Testis (tissue), 3 donors: ENCODE measurements around the gene EHMT1. TPM values are rescaled to one million over a fixed set of nuclear protein-coding genes. Genes with fewer than 3 reads are reported as not detected.

ENCODE experiments used
- DNase-seq: peaks from one replicate; pipeline ENCODE4 v3.0.0-alpha.2; 2019
- H3K27ac ChIP-seq, 2 donors: fragments of 200-600 bp; sonication (generic); one replicate each; pipeline ENCODE4 v1.5.1; 2019
- H3K27me3 ChIP-seq: fragments of 200-600 bp; sonication (generic); one replicate; pipeline ENCODE4 v1.5.1; 2019
- H3K36me3 ChIP-seq: fragments of 200-600 bp; sonication (generic); one replicate; pipeline ENCODE4 v1.5.1; 2017; ENCODE audit warnings: low read depth; ENCODE audit errors: missing control alignments
- H3K4me1 ChIP-seq: fragments of 200-600 bp; sonication (generic); one replicate; pipeline ENCODE4 v1.5.1; 2019
- H3K4me3 ChIP-seq, 2 donors: fragments of 200-600 bp; sonication (generic); one replicate each; pipeline ENCODE4 v1.5.1; 2017 to 2019
- H3K9me3 ChIP-seq: fragments of 200-600 bp; sonication (generic); one replicate; pipeline ENCODE4 v1.5.1; 2017
- POLR2A ChIP-seq: fragments of 450-650 bp; IDR thresholded peaks from one replicate; pipeline ENCODE4 v1.6.1; 2017; ENCODE audit warnings: antibody characterized with exemption, mild to moderate bottlenecking, moderate library complexity
- WGBS, 2 donors: methylation state at CpG; one replicate each; pipeline ENCODE4 v1.1.5; 2018; 5-methylcytosine and 5-hydroxymethylcytosine counted together
- intact Hi-C: fragments of 100-400 bp; cut with DNase I; formaldehyde crosslinking; loops from one replicate; pipeline ENCODE4 v1.15.1; 2023; ENCODE audit warnings: low total_unique reads
- polyA plus RNA-seq: library from polyadenylated mRNA; stranded (reverse); fragments of 350-450 nt; fragmentation: Illumina TruSeq; extraction: RNeasy Lipid Tissue Mini Kit (QIAGEN cat#74804); gene quantifications from one replicate; pipeline ENCODE4 v1.2.3, GENCODE V29; 2014; ENCODE audit warnings: low read depth, low replicate concordance; ENCODE audit not compliant: insufficient read depth
- total RNA-seq, 2 donors: library from RNA; depleted of rRNA; stranded (reverse); fragments of >200 nt; gene quantifications; one replicate each; pipeline ENCODE4 v1.2.3, GENCODE V29; 2016
- TF ChIP-seq, protein P1 (sequence below), 3 experiments: fragments of 450-650 bp in 2 of 3; fragments of 200-600 bp in 1 of 3; sonication (generic) in 1 of 3; IDR thresholded peaks; one replicate each; pipeline ENCODE4 v1.5.1; 2016 to 2019; ENCODE audit warnings: antibody characterized with exemption in 3 of 3, mild to moderate bottlenecking in 2 of 3, moderate library complexity in 1 of 3

Gene EHMT1
- total and polyA plus RNA-seq, 3 donors from 2014 or later: 116 to 207 (median 193) TPM

- H3K27me3 ChIP-seq: no peaks in the 10 kb centered on the region
- DNase-seq: no peak
- WGBS, 2 donors: 71 to 78% methylated on average over 5 to 10 of the region's 10 CpGs
- H3K27ac ChIP-seq: peak overlapping the region; percentile 77 to 81
- TF ChIP-seq, protein P1, sequence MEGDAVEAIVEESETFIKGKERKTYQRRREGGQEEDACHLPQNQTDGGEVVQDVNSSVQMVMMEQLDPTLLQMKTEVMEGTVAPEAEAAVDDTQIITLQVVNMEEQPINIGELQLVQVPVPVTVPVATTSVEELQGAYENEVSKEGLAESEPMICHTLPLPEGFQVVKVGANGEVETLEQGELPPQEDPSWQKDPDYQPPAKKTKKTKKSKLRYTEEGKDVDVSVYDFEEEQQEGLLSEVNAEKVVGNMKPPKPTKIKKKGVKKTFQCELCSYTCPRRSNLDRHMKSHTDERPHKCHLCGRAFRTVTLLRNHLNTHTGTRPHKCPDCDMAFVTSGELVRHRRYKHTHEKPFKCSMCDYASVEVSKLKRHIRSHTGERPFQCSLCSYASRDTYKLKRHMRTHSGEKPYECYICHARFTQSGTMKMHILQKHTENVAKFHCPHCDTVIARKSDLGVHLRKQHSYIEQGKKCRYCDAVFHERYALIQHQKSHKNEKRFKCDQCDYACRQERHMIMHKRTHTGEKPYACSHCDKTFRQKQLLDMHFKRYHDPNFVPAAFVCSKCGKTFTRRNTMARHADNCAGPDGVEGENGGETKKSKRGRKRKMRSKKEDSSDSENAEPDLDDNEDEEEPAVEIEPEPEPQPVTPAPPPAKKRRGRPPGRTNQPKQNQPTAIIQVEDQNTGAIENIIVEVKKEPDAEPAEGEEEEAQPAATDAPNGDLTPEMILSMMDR (IDR thresholded peaks at IDR 0.05): no peak
- TF ChIP-seq POLR2A: no peak
- no peaks in the 10 kb centered on the region for H3K36me3 ChIP-seq
- peaks cover 27% of the 10 kb centered on the region for H3K4me1 ChIP-seq
- intact Hi-C loops: no loop called here
- no peak overlapping the region for H3K4me3 ChIP-seq
- no peaks in the 10 kb centered on the region for H3K9me3 ChIP-seq
Observed at GRCh38 chr9:137705906-137706305, 87.1 kb downstream of the EHMT1 start.

- H3K4me1 ChIP-seq: peaks cover 27% of the 10 kb centered on the region
- no peaks in the 10 kb centered on the region for H3K36me3 ChIP-seq
- intact Hi-C loops: no loop called here
- TF ChIP-seq, protein P1 (IDR thresholded peaks at IDR 0.05): no peak
- TF ChIP-seq POLR2A: no peak
- no peaks in the 10 kb centered on the region for H3K9me3 ChIP-seq
- 90 to 98% methylated on average over 6 of the region's 6 CpGs for WGBS, 2 donors
- no peak for DNase-seq
- no peak overlapping the region for H3K27ac ChIP-seq
- H3K27me3 ChIP-seq: no peaks in the 10 kb centered on the region
- H3K4me3 ChIP-seq: no peak overlapping the region
Observed at GRCh38 chr9:137707361-137707760, 88.6 kb downstream of the EHMT1 start.

- Histone ChIP-seq H3K4me1 (peaks cover 25% of the 10 kb centered on the region), H3K27ac (no peak overlapping the region), H3K36me3 (no peaks in the 10 kb centered on the region), H3K4me3 (no peak overlapping the region), H3K27me3 (no peaks in the 10 kb centered on the region), H3K9me3 (no peaks in the 10 kb centered on the region)
- WGBS, 2 donors: 77 to 84% methylated on average over 5 to 11 of the region's 11 CpGs
- TF ChIP-seq, protein P1 (IDR thresholded peaks at IDR 0.05): no peak
- TF ChIP-seq POLR2A: no peak
- intact Hi-C loops: no loop called here
- no peak for DNase-seq
Observed at GRCh38 chr9:137708590-137709284, 89.9 kb downstream of the EHMT1 start.

- intact Hi-C loops: no loop called here
- Histone ChIP-seq H3K4me1 (peaks cover 17% of the 10 kb centered on the region), H3K27ac (no peak overlapping the region), H3K4me3 (no peak overlapping the region), H3K27me3 (no peaks in the 10 kb centered on the region), H3K36me3 (no peaks in the 10 kb centered on the region), H3K9me3 (no peaks in the 10 kb centered on the region)
- no peak for TF ChIP-seq POLR2A
- TF ChIP-seq, protein P1 (IDR thresholded peaks at IDR 0.05): no peak
- DNase-seq: no peak
- 83 to 84% methylated on average over 10 to 14 of the region's 14 CpGs for WGBS, 2 donors
Observed at GRCh38 chr9:137709411-137710101, 90.8 kb downstream of the EHMT1 start.
